ENCODE results near the gene LRRC51.

DNA sequence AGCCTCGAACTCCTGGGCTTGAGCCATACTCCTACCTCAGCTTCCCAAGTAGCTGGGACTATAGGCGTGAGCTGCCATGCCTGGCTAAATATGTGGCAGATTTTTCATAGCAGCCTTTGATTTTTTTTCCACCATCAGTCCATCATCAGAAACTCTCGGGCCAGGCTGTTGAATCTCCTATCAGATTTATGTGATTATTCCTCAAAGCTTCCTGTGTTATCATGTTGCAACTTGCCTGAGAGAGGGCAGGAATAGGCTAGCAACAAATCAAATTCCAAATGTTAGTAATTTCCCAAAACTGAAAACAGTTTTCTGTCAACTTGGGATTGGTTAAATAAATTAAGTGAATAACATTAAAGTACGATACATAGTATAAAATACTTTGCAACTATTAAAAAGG lies 3.4 kb downstream of the LRRC51 start:
- TF ChIP-seq, protein P1, sequence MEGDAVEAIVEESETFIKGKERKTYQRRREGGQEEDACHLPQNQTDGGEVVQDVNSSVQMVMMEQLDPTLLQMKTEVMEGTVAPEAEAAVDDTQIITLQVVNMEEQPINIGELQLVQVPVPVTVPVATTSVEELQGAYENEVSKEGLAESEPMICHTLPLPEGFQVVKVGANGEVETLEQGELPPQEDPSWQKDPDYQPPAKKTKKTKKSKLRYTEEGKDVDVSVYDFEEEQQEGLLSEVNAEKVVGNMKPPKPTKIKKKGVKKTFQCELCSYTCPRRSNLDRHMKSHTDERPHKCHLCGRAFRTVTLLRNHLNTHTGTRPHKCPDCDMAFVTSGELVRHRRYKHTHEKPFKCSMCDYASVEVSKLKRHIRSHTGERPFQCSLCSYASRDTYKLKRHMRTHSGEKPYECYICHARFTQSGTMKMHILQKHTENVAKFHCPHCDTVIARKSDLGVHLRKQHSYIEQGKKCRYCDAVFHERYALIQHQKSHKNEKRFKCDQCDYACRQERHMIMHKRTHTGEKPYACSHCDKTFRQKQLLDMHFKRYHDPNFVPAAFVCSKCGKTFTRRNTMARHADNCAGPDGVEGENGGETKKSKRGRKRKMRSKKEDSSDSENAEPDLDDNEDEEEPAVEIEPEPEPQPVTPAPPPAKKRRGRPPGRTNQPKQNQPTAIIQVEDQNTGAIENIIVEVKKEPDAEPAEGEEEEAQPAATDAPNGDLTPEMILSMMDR (conservative IDR thresholded peaks at IDR 0.05 in 1 of 2, IDR thresholded peaks at IDR 0.05 in 1 of 2; ENCODE audit: extremely low read depth in 1 of 2, insufficient read depth in 1 of 2, low read depth in 1 of 2, low read length in 2 of 2) = no peak
- no peak for TF ChIP-seq EZH2 (IDR thresholded peaks at IDR 0.05; ENCODE audit: borderline replicate concordance, low read length)
